Muscle of back (tissue), 11 donors: ENCODE results near the gene DCAF11. TPM values are rescaled to one million over a fixed set of nuclear protein-coding genes. Genes with fewer than 3 reads are reported as not detected.

ENCODE experiments used
- DNase-seq, 3 donors: peaks; one replicate each; pipeline versions ENCODE4 v3.0.0 to v3.0.0-alpha.2; 2013
- polyA plus RNA-seq, 10 donors: library from polyadenylated mRNA; unstranded; fragments of 120-200 nt; gene quantifications; one replicate each; pipeline ENCODE4 v1.2.1, GENCODE V29; 2013; ENCODE audit not compliant: insufficient read length in 10 of 10

The DCAF11 gene
- polyA plus RNA-seq, 10 donors, result 35.0 to 45.0 (median 38.1) TPM

GRCh38 chr14:24137529-24138395 is 23.2 kb downstream of the DCAF11 start:
- no peak for DNase-seq

- no peak for DNase-seq
Measured at GRCh38 chr14:24138396-24139271, 24.1 kb downstream of the DCAF11 start.

- DNase-seq, result no peak
Measured at GRCh38 chr14:24139272-24139934, 24.8 kb downstream of the DCAF11 start.

GRCh38 chr14:24141097-24141880 is 26.7 kb downstream of the DCAF11 start, which contains the start of gene EMC9:
TSS of gene EMC9 (minus strand) at chr14:24141591. CDS start at chr14:24141304, 287 bp downstream.
- DNase-seq, result peak; percentile 99 to 100 (median 100)

GRCh38 chr14:24143511-24143910 is 28.9 kb downstream of the DCAF11 start:
- no peak for DNase-seq

- DNase-seq, result no peak
Measured at GRCh38 chr14:24144451-24144850, 29.9 kb downstream of the DCAF11 start.

GRCh38 chr14:24145219-24145618 is 30.6 kb downstream of the DCAF11 start:
- no peak for DNase-seq

- no peak for DNase-seq
Measured at GRCh38 chr14:24145690-24146452, 31.3 kb downstream of the DCAF11 start.

- peak; percentile 93 to 97 (median 97) for DNase-seq
Measured at GRCh38 chr14:24146453-24146977, 31.9 kb downstream of the DCAF11 start, which contains the start of gene PSME2. TSS of gene PSME2 (minus strand) at chr14:24146610. CDS start at chr14:24146581, 29 bp downstream.

- DNase-seq, result peak; percentile 99
Measured at GRCh38 chr14:24146978-24147760, 32.6 kb downstream of the DCAF11 start, which contains the start of gene RNF31. TSS of gene RNF31 (plus strand) at chr14:24147498. CDS start at chr14:24147699, 201 bp downstream.

GRCh38 chr14:24147761-24148428 is 33.3 kb downstream of the DCAF11 start:
- no peak for DNase-seq

- DNase-seq, result no peak
Measured at GRCh38 chr14:24149302-24149969, 34.9 kb downstream of the DCAF11 start.

- DNase-seq, result no peak
Measured at GRCh38 chr14:24150061-24150460, 35.5 kb downstream of the DCAF11 start.

- no peak for DNase-seq
Measured at GRCh38 chr14:24150567-24150966, 36.0 kb downstream of the DCAF11 start.

- no peak for DNase-seq
Measured at GRCh38 chr14:24150993-24151392, 36.4 kb downstream of the DCAF11 start.

- no peak for DNase-seq
Measured at GRCh38 chr14:24151404-24152080, 37.0 kb downstream of the DCAF11 start.

- DNase-seq, result no peak
Measured at GRCh38 chr14:24155100-24155499, 40.5 kb downstream of the DCAF11 start.
